ENCODE data around the gene ALOXE3. TPM values are rescaled to one million over a fixed set of nuclear protein-coding genes. Genes with fewer than 3 reads are reported as not detected.

ALOXE3 gene
- total and polyA plus RNA-seq, 7 donors, result 0.17 TPM; not detected in 6

- Histone ChIP-seq H3K9me3 (no peaks in the 10 kb centered on the region), H3K27ac (peak overlapping the region; percentile 98 to 100 (median 99)), H3K4me3 (peak overlapping the region; percentile 46 to 99 (median 91)), H3K4me1 (peaks cover 0 to 53% (median 48%) of the 10 kb centered on the region in 4 donors), H3K36me3 (peaks cover 0 to 21% (median 14%) of the 10 kb centered on the region in 4 donors), H3K27me3 (no peaks in the 10 kb centered on the region)
- WGBS, 2 donors, result 12 to 14% methylated on average over 55 of the region's 55 CpGs
- intact Hi-C loops (cut with DNase I), result loop anchor here (5.0 kb wide), 1 partner anchor 59 kb away; no protein-coding TSS in a partner anchor
- no peak for TF ChIP-seq CTCF (IDR thresholded peaks at IDR 0.05)
- no peak for TF ChIP-seq POLR2A (IDR thresholded peaks at IDR 0.05)
- TF ChIP-seq POLR2AphosphoS5 (IDR thresholded peaks at IDR 0.05), result no peak
- TF ChIP-seq EP300 (IDR thresholded peaks at IDR 0.05), result no peak
- peak; percentile 81 for DNase-seq
Measured at GRCh38 chr17:8162997-8163977, 45.0 kb upstream of the ALOXE3 start.

GRCh38 chr17:8162233-8162996 lies 44.1 kb upstream of the ALOXE3 start, which contains the start of gene VAMP2:
Gene VAMP2, minus strand, starts transcription at chr17:8162948. Its CDS starts 69 bp downstream, at chr17:8162879.
- WGBS, 2 donors, result 1% methylated on average over 75 of the region's 75 CpGs
- Histone ChIP-seq H3K4me1 (peaks cover 0 to 61% (median 56%) of the 10 kb centered on the region in 4 donors), H3K27ac (peak within 1 kb of the TSS; percentile 98 to 100 (median 99)), H3K4me3 (peak within 1 kb of the TSS; percentile 83 to 99 (median 98)), H3K9me3 (no peaks in the 10 kb centered on the region), H3K27me3 (no peaks in the 10 kb centered on the region), H3K36me3 (peaks cover 0 to 21% (median 14%) of the 10 kb centered on the region in 4 donors)
- intact Hi-C loops (cut with DNase I), result loop anchor here (5.0 kb wide), 1 partner anchor 60 kb away; no protein-coding TSS in a partner anchor
- TF ChIP-seq CTCF (IDR thresholded peaks at IDR 0.05) (peak in 2 of 4 experiments; percentile 18 to 29), POLR2A (IDR thresholded peaks at IDR 0.05) (peak in 1 of 2 donors; percentile 33), POLR2AphosphoS5 (IDR thresholded peaks at IDR 0.05) (peak; percentile 88 to 95 (median 93)), EP300 (IDR thresholded peaks at IDR 0.05) (no peak)
- peak; percentile 92 for DNase-seq

- TF ChIP-seq CTCF (IDR thresholded peaks at IDR 0.05), result no peak
- no peak for TF ChIP-seq POLR2AphosphoS5 (IDR thresholded peaks at IDR 0.05)
- TF ChIP-seq EP300 (IDR thresholded peaks at IDR 0.05), result no peak
- no peak for TF ChIP-seq POLR2A (IDR thresholded peaks at IDR 0.05)
- peak overlapping the region; percentile 83 to 99 (median 98) for H3K4me3 ChIP-seq
- no peaks in the 10 kb centered on the region for H3K27me3 ChIP-seq
- no peaks in the 10 kb centered on the region for H3K9me3 ChIP-seq
- DNase-seq, result peak; percentile 80
- peaks cover 0 to 21% (median 14%) of the 10 kb centered on the region in 4 donors for H3K36me3 ChIP-seq
- intact Hi-C loops (cut with DNase I), result loop anchor here (5.0 kb wide), 1 partner anchor 61 kb away; no protein-coding TSS in a partner anchor
- H3K27ac ChIP-seq, result peak overlapping the region; percentile 98 to 100 (median 99)
- WGBS, 2 donors, result 54 to 62% methylated on average over 19 of the region's 19 CpGs
- H3K4me1 ChIP-seq, result peaks cover 0 to 67% (median 60%) of the 10 kb centered on the region in 4 donors
Measured at GRCh38 chr17:8161289-8162232, 43.2 kb upstream of the ALOXE3 start.

Data from sigmoid colon (tissue), 7 donors.